CD4-positive, alpha-beta T cell treated with Interleukin-17A for 4 hours (primary cell): ENCODE measurements around the gene APBA3.
A peak's percentile ranks its signal among the peaks of the same experiment; 100 is the strongest.

Experiments used
- DNase-seq: peaks from one replicate; pipeline ENCODE4 v3.0.0-alpha.2; 2020; ENCODE audit warnings: mixed read lengths

The APBA3 gene

DNA sequence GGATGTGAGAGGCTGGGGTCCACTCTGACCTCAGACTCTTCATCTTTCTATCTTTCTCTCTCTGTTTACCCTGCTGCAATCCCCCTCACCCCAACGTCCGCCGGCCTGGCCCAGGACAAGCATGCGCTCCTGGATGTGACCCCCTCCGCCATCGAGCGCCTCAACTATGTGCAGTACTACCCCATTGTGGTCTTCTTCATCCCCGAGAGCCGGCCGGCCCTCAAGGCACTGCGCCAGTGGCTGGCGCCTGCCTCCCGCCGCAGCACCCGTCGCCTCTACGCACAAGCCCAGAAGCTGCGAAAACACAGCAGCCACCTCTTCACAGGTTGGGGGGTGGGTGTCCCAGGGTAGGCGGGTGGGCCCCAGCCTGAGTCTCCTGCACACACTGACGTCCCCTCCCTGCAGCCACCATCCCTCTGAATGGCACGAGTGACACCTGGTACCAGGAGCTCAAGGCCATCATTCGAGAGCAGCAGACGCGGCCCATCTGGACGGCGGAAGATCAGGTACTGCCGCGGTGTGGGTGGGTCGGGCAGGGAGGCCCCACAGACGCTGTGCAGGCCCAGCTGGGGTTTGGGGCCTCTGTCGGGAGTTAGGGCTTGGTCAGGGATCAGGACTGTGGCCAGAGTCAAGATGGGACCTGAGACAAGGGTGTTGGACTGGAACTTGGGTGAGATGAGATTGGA, 15.0 kb downstream of the APBA3 start:
- DNase-seq, result no peak

DNA sequence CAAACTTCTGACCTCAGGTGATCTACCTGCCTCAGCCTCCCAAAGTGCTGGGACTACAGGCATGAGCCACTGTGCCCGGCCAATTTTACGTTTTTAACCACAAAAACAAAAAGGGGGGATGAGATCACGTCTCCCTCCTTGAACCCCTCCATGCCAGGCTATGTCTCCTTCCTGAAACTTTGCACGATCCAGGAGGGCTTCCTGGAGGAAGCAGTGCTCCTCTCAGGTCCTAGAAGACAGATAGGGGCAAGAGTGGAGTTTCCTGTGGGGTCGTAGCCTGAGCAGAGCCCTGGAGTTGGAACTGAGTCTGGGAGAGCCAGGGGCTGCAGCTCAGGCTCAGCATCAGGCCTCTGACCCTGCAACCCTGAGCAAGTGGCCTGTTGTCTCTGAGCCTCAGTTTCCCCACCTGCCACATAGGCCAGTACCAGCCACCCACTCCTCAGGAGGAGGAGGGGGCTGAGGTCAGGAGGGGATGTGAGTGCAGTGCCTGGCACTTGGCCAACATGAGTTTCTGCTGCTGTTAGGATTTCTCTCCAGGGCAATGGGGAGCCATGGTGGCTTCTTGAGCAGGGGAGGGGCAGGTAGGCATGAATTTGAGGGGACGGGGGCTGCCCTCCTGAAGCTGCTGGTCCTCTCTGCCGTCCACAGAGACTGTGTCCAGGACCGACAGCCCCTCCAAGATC, 16.0 kb downstream of the APBA3 start:
- no peak for DNase-seq

DNA sequence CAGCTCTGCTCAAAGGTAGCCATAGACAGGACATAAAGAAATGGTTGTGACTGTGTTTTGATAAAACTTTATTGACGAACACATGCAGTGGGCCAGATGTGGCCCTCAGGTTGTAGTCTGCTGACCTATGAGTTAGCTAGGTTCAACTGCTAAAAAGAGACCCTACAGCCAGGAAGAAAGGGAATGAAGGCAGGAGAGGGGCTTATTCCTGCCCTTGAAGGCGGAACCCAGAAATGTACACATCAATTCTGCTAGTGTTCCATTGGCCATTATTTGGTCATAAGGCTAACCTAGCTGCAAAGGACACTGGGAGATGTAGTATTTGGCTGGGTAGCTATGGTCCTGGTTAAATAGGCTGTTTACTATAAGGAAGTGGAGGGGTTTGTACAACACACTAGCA, 18.0 kb downstream of the APBA3 start:
- no peak for DNase-seq

DNA sequence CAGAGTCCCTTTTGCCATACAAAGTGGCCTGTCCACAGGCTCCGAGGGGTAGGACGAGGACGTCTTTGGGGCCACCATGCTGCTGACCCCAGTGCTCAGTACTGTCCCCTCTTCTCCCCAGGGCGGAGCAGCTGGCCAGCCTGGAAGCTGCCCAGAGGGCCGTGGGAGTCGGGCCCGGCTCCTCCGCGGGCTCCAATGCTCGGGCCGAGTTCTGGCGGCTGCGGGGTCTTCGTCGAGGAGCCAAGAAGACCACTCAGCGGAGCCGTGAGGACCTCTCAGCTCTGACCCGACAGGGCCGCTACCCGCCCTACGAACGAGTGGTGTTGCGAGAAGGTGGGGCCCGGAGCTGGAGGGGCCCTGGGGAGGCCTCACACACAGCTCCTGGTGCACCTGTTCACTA, 21.1 kb downstream of the APBA3 start:
- no peak for DNase-seq

DNA sequence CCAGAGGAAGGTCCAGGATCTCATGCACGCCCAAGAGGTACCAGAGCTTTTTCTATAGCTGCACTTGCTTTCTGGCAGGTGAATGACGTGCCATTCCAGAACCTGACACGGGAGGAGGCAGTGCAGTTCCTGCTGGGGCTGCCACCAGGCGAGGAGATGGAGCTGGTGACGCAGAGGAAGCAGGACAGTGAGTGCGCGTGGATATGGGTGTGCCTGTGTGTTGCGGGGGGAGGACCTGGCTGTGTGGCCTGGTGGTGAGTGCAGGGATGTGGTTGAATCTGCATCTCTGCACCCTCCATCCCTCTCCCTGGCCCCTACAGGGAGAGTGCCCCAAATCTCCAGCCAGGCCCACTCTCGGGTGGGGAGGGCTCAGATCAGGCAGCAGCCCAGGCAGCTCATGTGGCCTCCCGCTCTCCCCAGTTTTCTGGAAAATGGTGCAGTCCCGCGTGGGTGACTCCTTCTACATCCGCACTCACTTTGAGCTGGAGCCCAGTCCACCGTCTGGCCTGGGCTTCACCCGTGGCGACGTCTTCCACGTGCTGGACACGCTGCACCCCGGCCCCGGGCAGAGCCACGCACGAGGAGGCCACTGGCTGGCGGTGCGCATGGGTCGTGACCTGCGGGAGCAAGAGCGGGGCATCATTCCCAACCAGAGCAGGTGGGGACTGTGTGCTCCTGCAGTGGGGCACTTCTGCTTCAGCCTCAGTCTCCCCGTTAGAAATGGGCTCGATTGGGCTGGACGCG, 22.8 kb downstream of the APBA3 start:
- no peak for DNase-seq

DNA sequence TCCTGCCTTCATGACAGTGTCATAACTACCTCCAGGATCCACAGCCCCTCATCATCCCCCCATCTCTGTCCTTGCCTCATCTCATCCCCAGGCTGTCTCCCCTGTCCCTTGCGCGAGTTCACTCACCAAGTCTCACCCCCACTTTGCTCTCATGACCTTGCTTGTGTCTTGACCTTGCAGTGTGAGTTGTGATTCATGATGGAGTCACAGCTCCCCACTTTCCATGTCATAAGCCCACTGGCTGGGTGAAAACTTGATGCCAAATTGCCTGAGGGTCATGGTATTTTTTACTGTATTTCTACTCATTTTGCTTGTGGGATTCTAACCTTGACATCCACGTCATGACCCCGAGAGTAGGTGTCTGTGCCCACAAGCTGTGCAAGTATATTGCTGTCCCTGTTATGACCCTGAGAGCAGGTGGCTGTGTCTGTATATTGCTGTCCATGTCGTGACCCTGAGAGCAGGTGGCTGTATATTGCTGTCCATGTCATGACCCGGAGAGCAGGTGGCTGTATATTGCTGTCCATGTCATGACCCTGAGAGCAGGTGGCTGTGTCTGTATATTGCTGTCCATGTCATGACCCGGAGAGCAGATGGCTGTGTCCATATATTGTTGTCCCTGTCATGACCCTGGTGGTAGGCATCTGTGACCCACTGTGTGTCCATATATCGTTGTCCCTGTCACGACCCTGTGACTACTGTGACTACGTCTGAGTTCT, 23.8 kb downstream of the APBA3 start:
- DNase-seq, result no peak

DNA sequence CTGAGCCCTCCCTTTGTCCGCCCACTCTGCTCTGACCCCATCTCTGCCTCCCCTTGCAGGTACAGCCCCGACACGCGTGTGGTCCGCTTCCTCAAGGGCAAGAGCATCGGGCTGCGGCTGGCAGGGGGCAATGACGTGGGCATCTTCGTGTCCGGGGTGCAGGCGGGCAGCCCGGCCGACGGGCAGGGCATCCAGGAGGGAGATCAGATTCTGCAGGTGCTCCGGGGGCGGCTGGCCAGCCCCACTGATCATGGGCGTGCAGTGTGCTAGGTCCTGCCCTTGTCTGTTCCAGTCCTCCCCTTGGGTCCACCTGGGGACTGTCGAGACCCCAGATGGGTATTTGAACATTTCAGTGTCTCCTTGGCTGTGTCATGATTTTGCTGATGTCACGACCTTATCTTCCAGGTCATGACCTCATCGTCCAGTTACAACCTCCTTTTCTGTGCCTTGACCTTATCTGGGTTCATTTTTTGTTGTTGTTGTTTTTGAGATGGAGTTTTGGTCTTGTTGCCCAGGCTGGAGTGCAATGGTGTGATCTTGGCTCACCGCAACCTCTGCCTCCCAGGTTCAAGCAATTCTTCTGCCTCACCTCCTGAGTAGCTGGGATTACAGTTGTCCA, 25.3 kb downstream of the APBA3 start:
- no peak for DNase-seq

DNA sequence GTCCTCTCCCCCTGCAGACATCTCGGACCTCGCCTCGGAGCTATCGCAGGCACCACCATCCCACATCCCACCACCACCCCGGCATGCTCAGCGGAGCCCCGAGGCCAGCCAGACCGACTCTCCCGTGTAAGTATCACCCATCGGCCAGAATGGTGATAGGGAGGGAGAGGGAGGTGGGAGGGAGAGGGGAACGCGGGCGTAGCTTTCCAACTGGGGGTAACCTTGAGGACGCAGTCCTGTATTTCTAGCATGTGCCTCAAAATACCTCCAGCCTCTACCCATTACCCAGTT, 27.2 kb downstream of the APBA3 start:
- no peak for DNase-seq

DNA sequence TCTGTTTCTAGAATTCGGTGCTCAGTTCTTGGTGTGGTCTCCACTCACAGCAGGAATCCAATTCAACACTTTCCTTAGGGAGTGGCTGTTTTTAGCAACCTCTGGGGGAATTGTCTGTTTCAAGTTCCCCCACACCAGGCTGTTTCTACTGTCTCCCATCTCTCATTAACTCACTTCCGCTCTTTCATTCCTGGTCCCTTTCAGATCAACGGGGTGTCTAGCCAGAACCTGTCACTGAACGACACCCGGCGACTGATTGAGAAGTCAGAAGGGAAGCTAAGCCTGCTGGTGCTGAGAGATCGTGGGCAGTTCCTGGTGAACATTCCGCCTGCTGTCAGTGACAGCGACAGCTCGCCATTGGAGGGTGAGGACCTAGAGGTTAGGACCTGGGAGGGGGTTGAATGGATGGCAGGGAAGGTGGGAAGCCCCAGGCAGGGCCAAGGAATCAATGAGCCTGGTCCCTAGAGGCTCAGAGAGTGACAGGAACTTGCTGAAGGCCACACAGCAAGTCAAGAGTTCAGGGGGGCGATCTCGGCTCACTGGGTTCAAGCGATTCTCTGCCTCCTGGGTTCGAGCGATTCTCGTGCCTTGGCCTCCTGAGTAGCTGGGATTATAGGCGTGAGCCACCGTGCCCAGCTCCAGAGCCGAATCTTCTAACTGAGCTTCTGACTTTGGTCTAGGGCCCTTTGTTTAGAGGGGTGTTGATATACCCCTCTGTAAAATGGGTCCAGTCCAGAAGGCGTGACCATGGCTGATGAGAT, 27.8 kb downstream of the APBA3 start:
- no peak for DNase-seq

DNA sequence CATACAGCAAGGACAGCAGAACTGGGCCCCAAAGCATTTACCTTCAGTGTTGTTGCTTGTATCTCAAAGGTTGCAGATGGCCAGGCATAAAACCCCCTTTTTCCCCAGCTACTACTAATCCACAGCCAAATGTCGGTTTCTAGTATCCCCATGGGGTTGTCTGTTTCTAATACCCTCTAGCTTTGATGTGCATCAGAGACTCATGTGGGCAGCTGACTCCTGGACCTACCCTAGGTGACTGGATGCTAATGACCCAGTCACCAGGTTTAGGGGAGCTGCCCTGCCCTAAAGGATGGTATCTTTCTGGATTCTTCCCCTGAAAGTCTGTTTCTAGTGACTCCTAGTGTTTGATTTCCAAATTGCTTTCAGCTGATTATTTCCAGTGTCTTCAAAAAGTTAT, 29.4 kb downstream of the APBA3 start:
- DNase-seq, result no peak

DNA sequence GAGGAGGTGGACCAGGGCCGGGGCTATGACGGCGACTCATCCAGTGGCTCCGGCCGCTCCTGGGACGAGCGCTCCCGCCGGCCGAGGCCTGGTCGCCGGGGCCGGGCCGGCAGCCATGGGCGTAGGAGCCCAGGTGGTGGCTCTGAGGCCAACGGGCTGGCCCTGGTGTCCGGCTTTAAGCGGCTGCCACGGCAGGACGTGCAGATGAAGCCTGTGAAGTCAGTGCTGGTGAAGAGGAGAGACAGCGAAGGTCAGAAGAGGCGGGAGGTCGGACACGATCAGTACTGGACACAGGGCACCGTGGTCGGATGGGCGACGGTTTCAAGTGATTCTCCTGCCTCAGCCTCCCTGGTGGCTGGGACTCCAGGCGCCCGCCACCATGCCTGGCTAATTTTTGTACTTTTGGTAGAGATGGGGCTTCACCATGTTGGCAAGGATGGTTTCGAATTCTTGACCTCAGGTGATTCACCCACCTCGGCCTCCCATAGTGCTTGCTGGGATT, 31.0 kb downstream of the APBA3 start:
- DNase-seq, result no peak

DNA sequence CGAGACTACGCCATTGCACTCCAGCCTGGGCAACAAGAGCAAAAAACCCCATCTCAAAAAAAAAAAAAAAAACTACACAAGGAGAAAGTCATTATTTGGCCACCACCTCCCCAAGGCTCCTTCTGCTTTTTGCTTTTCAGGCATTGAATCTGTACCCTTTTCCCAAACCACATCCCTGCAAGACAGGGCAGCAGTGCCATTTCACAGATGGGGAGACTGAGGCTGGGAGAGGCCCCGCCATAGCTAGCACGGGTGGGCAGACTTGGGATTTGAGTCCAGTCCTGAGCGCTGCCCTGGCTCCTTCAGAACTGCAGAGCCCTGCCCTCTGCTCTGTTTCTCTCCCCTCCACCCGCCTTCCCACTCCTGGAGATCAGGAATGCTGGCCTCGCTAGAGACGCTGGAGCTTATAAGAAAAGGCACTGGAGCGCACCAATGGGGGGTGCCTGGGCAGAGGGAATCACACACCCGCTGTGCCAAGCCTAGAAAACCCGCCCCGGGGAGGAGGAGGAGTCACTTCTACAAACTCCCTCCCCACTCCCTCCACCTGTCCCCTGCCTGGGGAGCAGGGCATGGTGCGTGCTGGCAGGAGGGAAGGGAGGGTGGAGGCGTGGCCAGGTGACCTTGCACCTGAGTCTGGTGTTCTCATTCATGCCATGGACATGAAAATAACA, 35.7 kb downstream of the APBA3 start:
- DNase-seq, result no peak

DNA sequence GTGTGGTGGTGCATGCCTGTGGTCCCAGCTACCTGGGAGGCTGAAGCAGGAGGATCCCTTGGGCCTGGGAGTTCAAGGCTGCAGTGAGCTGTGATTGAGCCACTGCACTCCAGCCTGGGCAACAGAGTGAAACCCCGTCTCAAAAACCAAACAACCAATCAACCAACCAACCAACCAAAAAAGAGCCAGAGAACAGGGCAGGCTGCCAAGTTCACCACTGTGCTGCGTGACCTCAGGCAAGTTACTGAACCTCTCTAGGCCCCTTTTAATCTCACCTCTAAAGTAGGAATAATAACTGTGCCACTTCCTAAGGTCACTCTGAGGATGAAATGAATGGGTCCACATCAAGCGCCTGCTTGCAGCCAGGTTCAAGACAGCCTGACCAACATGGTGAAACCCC, 36.4 kb downstream of the APBA3 start:
- DNase-seq, result no peak

DNA sequence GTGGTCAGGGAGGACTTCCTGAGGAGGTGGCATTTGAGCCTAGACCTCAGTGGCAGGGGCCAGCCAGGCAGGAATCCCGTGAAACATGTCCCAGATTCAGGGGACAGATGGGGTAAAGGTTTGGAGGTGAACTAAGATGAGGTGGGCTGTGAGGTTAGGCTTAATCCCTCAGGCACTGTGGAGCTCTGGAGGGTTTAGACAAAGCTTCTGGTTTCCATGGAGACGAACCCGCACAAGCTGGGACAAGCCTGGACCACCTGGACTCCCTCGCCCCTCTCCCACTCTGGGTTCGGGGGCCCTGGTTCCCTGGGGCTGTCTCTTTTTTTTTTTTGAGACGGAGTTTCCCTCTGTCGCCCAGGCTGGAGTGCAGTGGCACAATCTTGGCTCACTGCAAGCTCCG, 37.6 kb downstream of the APBA3 start:
- no peak for DNase-seq

DNA sequence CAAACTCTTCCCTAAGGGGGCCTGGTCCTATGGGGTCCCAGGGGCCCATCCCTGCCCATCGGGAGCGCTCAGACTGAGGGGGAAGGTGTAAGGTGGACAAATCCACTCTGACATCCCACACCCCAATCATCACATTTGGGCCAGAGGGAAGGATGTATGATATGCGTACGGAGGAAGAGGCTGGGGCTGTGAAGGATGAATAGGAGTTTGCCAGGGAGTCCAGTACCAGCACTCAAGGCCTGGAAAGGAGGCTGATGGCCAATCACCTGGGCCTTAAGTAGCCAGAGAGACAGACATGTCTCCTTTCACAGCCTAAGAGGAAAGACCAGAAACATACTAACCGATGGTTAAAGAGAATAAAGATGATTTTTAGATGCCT, 38.4 kb downstream of the APBA3 start:
- DNase-seq, result no peak

DNA sequence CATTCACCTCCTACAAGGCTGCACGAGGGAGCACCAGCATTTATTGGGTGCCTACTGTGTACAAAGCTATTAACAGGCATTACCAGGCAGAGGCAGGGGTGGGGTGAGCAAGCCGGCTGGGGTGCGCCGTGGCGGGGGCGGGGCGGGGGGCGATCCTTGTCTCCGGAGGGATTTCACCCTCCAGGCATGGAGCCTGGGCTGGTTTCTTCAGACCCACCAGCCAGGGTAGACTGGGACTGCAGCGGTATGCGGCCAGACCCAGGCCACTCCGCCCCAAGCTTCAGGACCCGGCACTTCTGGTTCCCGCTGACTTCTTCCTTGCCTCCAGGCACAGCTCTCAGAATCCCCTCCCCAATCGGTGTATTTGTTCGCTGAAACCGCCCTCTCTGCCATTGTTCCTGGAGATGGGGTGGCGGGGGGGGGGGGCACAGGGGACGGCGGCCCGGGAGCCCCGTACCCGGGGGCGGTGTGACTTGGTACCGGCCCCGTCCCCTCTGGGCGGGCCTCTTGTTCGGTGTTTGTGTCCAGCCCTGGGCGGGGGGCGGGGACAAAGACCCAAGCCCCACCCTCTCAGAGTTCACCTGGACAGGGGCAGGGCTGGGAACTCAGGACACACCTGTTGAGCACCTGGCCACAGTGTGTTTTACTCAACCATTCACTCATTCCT, 38.9 kb downstream of the APBA3 start:
- DNase-seq, result no peak

DNA sequence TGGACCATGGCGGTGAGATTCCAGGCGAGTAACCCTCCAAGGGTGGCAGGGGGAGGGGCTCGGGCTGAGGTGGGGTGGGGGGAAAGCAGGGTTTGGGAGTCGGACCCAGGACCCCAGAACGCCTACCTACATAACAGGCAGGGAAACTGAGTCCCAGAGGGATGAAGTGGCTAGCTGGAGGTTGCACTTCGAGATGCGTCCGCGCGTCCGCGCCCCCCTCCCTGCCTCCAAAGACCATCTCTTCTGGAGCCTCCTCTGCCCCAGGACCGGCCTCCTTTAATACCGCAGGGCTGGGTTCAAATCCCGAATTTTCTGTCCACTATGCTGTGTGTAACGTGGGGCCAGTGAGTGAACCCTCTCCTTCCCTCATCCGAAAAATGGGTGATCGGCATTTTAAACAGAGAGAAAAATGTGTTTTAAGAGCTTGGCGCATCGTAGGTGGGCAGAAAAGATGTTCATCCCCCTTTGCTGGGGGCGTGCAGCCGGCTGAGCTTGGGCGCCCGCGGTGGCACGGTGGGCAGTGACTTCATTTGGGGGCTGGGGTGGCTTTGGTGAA, 39.5 kb downstream of the APBA3 start:
- no peak for DNase-seq

DNA sequence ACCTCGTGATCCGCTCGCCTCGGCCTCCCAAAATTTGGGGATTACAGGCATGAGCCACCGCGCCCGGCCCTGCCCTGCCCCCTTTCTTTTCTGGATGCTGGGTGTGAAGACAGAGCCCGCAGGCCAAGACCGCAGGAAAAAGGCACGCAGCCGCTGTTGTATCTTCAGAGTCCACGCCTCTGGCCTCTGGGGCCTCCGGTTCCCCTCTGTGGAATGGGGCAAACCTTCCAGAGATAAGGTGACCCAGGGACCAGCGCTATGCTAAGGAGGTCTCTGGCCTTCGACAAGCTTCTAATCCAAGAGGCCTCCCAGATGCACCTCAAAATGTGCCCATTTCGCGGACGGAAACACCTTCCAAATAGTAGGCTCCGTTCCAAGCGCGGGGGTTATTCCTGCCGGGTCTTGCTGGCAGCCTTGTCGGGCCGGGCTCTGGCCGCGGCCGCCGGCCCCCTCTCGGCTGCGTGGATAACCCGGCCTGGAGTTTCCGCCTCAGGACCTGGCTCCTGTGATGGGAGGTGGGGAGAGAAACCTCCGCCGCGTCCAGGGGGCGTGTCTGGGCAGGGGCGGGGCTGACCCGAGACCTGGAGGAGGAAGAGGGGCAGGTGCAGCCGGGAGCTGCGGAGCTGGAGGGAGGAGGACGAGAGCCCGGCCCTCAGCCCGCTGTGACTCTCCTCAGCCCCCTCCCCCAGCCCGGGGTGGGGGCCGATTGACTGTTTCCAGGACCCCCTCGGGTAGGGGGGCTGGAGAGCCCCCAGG, 40.2 kb downstream of the APBA3 start:
- peak; percentile 93 for DNase-seq

DNA sequence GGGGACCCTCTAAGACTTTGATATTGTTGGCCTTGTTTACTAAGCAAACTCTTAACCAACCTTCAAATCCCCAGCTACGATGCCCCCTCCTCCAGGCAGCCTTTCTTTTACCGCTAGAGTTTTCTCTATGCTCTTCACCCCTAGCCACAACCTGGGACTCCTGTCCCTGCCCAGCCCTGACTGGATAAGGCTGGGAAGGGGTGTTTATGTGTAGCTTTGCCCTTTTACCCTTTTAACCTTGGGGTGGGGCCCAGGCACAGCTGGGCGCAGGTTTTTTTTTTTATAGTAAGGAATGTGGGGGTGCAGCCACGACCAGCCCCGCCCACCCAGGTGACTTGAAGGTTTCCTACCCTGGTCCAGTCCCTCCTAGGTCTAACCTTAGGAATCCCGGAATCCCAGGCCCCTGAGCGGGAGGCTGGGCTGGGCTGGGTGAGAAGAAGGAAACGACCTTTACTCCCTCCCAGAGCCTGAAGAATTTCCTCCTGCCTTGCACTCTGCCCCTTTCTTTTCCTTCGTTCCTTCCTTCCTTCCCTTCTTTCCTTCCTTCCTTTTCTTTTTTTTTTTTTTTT, 41.1 kb downstream of the APBA3 start:
- no peak for DNase-seq

DNA sequence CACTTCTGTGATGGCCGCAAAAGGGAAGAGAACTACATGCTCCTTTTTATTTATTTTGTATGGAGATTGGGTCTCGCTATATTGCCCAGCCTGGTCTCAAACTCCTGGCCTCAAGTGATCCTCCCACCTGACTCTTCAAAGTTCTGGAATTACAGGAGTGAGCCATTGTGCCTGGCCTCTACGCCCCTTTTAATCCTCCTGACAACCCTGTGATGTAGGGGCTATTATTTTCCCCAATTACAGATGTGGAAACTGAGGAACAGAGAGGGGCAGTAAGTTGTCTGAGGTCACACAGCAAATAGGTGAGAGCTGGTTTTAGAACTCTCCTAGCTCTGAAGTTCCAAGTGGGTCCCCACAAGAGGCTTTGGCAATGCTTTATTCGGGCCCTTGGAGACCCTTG, 41.6 kb downstream of the APBA3 start:
- no peak for DNase-seq
